ENCODE data around the gene PCLAF.

DNA sequence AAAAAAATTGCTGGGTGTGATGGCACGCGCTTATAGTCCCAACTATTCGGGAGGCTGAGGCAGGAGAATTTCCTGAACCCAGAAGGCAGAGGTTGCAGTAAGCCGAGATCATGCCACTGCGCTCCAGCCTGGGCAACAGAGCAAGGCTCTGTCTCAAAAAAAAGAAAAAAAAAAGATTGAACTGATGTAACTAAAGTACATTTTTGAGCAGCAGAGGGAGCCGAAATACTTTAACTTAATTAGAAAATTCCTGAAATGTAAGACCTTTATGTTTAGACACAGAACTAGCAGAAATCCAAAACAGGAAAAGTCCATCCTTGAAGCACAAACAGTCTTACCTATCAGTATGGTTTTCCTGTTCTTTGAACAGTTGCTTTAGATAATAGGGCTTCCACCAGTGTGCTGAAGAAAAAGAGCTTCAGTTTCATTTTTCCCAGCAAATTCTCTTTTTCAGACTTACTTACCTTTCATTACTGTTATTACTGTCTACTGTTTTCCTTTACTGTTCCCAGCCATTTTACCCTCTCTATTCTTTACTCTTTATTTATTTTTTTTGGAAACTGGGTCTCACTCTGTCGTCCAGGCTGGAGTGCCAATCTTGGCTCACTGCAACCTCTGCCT is 45.7 kb upstream of the PCLAF start:
- TF ChIP-seq CTCF (IDR thresholded peaks at IDR 0.05 in 2 of 3, conservative IDR thresholded peaks at IDR 0.05 in 1 of 3; ENCODE audit: borderline replicate concordance in 1 of 3, insufficient read depth in 1 of 3, low read depth in 2 of 3, low read length in 2 of 3) = peak; percentile 18 to 87 (median 38); a peak in 5 of 6 replicates
- TF ChIP-seq POLR2A (IDR thresholded peaks at IDR 0.05; ENCODE audit: borderline replicate concordance, extremely low read depth, insufficient read depth, insufficient read length) = no peak
- no peak for TF ChIP-seq EZH2phosphoT487 (IDR thresholded peaks at IDR 0.05; ENCODE audit: borderline replicate concordance)
- peak; percentile 80 for TF ChIP-seq RAD21 (IDR thresholded peaks at IDR 0.05; ENCODE audit: low read depth)
- TF ChIP-seq ZFX (IDR thresholded peaks at IDR 0.05) = no peak
- no peak for TF ChIP-seq ZNF274 (IDR thresholded peaks at IDR 0.05; ENCODE audit: low read depth, low read length)
- TF ChIP-seq POLR2AphosphoS5 (IDR thresholded peaks at IDR 0.05; ENCODE audit: low read depth, low read length) = no peak
- TF ChIP-seq CEBPB (IDR thresholded peaks at IDR 0.05; ENCODE audit: low read depth) = no peak
- TF ChIP-seq JUND (IDR thresholded peaks at IDR 0.05) = no peak
- no peak for TF ChIP-seq YY1 (IDR thresholded peaks at IDR 0.05; ENCODE audit: extremely low read depth, insufficient replicate concordance, low read depth, low read length)
- no peak for TF ChIP-seq ELF1 (IDR thresholded peaks at IDR 0.05; ENCODE audit: borderline replicate concordance, low read depth)
- no peak for TF ChIP-seq SIN3A (IDR thresholded peaks at IDR 0.05; ENCODE audit: low read depth)
